GM12872 (cell line): ENCODE measurements around the gene NEK10.

Experiments
- TF ChIP-seq, protein P1 (sequence below): IDR thresholded peaks from 3 replicates; pipeline ENCODE4 v1.5.1; 2011; ENCODE audit warnings: low read depth, mild to moderate bottlenecking, low read length, moderate library complexity; ENCODE audit not compliant: insufficient read depth

Gene NEK10

GRCh38 chr3:27208961-27209616, 160.1 kb downstream of the NEK10 start:
- TF ChIP-seq, protein P1, sequence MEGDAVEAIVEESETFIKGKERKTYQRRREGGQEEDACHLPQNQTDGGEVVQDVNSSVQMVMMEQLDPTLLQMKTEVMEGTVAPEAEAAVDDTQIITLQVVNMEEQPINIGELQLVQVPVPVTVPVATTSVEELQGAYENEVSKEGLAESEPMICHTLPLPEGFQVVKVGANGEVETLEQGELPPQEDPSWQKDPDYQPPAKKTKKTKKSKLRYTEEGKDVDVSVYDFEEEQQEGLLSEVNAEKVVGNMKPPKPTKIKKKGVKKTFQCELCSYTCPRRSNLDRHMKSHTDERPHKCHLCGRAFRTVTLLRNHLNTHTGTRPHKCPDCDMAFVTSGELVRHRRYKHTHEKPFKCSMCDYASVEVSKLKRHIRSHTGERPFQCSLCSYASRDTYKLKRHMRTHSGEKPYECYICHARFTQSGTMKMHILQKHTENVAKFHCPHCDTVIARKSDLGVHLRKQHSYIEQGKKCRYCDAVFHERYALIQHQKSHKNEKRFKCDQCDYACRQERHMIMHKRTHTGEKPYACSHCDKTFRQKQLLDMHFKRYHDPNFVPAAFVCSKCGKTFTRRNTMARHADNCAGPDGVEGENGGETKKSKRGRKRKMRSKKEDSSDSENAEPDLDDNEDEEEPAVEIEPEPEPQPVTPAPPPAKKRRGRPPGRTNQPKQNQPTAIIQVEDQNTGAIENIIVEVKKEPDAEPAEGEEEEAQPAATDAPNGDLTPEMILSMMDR = no peak

- TF ChIP-seq, protein P1 = no peak
These were observed 166.2 kb downstream of the NEK10 start for GRCh38 chr3:27202959-27203358.

GRCh38 chr3:27201492-27201891, 167.7 kb downstream of the NEK10 start:
- TF ChIP-seq, protein P1 = no peak

- TF ChIP-seq, protein P1 = no peak
These were observed 168.3 kb downstream of the NEK10 start for GRCh38 chr3:27200721-27201489.

- TF ChIP-seq, protein P1 = no peak
These were observed 174.2 kb downstream of the NEK10 start for GRCh38 chr3:27194861-27195483.

DNA sequence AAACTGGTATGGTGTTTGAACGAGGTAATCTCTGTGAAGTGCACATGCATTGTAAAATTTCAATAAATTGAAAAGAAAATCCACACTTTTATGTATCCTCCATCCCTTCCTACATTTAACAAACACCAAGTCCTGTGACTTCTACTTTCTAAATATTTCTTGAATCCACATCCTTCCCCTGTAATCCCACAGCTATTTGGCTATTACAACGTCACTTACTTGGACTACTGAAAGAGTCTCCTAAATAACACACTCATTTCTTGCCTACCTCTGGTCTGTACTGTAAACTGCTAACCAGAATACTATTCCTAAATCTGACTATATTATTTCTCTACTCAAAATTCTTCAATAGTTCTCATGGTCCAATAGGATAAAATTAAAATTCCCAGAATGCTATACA, 176.1 kb downstream of the NEK10 start:
- TF ChIP-seq, protein P1 = no peak

GRCh38 chr3:27186013-27186412, 183.2 kb downstream of the NEK10 start:
- TF ChIP-seq, protein P1 = no peak
